GM10847 (cell line): ENCODE data around the gene NPR3.

Source experiments
- POLR2A ChIP-seq: IDR thresholded peaks from 2 replicates; pipeline ENCODE4 v1.6.1; 2011; ENCODE audit not compliant: insufficient read length; ENCODE audit errors: extremely low read depth

Gene NPR3, protein sequence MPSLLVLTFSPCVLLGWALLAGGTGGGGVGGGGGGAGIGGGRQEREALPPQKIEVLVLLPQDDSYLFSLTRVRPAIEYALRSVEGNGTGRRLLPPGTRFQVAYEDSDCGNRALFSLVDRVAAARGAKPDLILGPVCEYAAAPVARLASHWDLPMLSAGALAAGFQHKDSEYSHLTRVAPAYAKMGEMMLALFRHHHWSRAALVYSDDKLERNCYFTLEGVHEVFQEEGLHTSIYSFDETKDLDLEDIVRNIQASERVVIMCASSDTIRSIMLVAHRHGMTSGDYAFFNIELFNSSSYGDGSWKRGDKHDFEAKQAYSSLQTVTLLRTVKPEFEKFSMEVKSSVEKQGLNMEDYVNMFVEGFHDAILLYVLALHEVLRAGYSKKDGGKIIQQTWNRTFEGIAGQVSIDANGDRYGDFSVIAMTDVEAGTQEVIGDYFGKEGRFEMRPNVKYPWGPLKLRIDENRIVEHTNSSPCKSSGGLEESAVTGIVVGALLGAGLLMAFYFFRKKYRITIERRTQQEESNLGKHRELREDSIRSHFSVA

DNA sequence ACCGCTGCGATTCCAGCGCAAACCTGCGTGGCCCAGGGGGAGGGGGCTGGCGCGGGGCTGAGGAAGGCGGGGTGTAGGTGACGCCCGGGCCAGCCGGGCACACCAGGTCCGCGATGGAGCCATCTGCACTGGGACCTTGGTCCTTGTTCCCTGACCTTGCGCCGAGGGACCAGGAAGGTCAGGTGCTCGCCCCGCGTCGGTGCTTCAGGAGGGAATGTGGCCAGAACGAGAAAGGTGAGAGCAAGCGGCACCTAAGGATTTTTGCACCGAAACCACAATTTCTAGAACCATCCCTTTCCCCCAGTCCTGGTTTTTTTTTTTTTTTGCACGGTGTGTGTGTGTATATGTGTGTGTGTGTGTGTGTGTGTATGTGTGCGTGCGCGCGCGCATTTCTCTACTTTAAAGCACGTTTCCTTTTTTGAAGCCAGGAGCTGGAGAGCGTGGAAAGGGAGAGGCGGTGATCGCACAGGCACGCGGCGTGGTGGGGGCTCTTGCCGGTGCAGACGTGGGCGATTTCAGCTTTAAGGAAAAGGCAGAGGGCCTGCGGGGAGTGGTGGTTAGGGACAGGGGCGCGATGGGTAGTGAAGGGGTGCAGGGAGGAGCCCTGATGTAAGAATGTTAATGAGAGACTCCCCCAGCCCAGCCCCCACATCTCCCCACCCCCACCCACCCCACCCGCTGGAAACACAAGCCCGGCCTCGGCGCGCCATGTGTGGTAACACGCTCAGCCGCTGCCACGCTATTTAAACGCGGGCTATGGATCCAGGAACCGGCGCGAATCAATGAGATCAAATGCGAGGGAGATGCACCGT, at the start of gene NPR3:
NPR3 (plus strand) TSS at position 772 of the 812 bp plus-strand sequence. CDS start 456 bp downstream, outside the sequence.
- no peak for TF ChIP-seq POLR2A

DNA sequence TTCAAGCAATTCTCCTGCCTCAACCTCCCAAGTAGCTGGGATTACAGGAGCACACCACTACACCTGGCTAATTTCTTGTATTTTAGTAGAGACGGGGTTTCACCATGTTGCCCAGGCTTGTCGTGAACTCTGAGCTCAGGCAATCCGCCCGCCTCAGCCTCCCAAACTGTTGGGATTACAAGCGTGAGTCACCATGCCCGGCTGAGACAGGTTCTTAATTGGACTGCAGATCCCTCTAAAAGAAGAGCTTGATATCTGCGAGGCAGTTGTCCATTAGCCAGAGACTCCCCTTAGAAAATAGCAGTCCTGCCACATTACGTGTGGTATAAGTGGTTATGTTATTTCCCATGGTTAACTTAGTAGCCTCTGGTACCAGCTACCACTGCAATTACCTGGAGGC, 46.6 kb upstream of the NPR3 start:
- no peak for TF ChIP-seq POLR2A

DNA sequence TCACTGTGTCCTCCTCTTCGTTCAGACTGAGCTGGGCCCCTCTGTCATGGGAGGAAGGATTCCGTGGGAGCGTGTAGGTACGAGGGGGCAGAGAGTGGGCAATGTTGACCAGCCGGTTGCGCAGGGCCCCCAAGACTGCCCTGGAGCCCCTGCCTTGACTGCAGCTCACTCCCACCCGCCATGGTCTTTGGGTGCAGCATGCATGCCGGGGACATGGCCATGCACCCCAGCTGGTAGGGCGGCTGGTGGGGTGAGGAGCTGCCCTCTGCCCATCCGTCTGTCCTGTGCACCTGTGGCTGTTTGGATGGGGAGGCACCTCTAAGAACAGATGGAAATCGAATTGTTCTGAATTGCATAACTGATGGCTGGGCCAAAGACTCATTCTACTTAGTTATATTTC, 42.6 kb upstream of the NPR3 start:
- no peak for TF ChIP-seq POLR2A

DNA sequence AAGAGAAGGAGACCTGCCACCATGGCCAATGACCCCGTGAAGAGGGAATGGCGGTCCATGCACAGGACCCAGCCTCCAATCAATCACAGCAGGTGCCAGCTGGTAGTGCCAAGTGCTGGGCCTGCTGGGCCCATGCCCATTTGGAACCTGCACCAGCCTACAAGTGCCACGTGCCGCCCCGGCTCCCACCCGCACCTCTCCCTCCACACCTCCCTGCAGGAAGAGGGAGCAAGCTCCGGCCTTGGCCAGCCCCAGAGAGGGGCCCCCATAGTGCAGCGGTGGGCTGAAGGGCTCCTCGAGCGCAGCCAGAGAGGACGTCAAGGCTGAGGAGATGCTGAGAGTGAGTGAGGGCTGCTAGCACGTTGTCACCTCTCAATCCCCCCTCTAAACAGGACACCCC, 37.8 kb upstream of the NPR3 start:
- TF ChIP-seq POLR2A, result no peak

DNA sequence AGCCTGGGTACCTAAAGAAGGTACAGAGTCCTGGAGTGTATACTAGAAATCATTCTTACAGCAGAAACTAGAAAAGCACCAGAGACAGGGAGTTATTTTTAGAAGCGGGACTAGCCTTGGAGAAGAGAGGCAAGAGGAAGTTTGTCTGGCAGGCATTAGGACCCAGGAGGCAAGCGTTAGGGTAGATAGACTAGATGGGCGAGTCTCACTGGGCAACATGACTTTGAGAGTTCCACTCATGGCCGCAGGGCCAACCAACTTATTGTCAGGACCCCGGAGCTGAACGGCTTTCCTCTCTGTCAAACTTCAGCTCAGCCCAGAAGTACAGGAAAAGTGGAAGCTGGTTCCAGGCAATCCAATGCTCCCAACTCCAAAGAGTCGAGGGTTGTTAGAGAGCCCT, 34.1 kb upstream of the NPR3 start:
- TF ChIP-seq POLR2A, result no peak

DNA sequence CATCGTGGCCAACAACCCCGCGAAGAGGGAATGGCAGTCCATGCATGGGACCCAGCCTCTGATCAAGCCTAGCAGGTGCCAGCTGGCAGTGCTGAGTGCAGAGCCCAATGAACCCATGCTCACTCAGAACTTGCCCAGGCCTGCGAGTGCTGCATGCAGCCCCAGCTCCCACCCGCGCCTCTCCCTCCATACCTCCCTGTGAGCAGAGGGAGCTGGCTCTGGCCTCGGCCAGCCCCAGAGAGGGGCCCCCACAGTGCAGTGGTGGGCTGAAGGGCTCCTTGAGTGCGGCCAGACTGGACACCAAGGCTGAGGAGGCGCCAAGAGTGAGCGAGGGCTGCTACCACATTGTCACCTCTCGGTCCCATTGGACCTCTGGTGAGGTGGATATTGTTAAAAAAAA, 32.6 kb upstream of the NPR3 start:
- no peak for TF ChIP-seq POLR2A

DNA sequence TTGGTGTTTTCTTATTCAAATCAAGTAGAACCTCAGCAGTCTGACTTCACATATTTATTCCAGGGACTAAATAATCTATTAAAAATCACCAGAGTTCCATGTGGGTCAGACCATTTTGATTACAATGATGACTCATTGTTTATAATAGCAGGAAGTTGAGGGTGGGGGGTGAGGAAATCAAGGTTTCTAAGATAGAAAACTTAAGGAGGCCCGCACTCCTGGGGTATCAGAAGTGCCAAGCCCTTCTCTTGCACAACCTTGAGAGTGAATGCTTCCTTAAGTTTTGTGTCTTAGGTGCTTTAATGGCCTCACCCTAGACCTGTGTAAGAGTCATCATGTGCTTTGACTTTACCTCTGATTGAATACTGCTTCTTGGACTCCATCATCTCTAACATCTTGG, 31.9 kb upstream of the NPR3 start:
- no peak for TF ChIP-seq POLR2A

DNA sequence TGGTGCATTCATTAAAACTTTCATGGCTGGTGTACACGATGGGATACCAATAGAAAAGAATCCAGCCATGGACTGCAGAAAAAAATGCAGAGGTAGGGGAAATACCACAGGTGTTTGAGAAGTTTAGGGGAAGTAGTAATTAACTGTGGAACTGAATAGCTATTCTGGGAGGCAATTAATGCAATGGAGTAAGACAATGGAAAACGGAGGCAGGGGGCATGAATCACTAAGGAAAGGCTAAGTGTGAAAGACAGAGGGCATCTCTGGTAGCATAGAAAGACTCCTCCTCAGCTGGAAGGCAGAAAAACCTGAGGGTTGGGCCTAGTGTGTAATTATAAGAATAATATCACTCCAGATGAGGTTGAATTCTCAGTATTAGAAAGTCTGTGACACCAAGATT, 30.9 kb upstream of the NPR3 start:
- no peak for TF ChIP-seq POLR2A

DNA sequence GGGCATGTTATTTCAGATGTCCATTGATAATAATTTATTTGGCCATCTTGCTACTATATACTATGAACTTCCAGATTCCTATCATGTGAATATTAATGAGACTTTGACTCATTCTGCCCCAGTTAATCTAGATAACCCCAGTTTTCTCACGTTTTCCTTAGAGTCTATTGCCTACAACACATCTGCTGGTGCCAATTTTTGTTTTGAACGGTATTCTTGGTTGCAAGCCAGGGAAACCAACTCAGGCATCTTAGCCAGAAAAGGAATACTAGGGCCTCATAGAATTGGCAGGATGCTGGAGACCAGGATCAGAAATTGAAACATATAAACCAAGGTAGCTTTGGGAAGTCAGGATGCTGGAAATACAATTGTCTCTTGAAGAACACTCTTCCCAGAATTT, 28.0 kb upstream of the NPR3 start:
- no peak for TF ChIP-seq POLR2A

DNA sequence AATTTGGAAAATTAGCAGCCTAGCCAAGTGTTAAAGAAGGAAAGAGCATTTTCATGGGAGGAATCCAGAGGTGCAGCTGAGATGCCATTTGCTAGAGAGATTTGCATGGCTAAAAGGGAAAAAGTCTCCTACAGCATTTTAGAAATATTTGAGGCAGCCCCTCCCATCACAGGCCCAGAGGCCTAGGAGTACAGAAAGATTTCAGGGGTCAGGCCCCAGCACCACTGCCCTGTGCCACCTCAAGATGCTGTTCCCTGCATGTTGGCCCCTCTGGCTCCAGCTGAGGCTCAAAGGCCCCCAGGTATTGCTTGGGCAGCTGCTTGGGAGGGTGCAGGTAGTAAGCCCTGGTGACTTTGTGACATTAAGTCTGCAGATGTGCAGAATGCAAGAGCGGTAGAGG, 26.9 kb upstream of the NPR3 start:
- no peak for TF ChIP-seq POLR2A

DNA sequence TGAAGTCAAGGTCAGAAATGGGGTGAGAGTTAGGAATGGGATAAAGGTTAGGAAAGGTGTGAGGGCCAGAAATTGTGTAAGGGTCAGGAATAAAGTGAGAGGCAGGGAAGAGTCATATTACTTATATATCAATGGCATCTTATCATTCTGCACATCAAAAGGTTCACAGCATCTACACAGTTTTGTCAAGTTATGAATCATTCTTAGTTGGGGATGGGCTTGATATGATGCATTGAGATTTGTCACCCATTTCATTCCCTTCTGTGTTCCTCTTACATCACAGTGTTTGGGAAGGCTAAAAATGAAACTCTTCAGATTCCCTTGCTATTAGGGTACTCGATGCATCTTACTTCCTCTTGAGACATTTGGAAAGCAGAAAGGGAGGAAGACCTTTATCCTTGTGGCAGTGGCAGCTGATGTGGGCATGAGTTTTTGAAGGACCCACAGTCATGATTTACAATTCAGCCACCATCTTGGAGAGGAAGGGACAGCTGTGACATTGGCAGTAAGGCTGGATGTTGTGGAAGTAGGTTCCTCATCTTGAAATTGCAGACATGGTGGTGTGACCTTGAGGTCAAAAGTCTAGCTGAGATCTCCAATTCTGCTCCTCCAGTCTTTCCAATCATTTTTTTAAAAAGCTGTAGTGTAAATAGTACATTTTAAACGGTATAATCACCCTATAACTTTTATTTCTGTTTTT, 24.2 kb upstream of the NPR3 start:
- TF ChIP-seq POLR2A, result no peak

DNA sequence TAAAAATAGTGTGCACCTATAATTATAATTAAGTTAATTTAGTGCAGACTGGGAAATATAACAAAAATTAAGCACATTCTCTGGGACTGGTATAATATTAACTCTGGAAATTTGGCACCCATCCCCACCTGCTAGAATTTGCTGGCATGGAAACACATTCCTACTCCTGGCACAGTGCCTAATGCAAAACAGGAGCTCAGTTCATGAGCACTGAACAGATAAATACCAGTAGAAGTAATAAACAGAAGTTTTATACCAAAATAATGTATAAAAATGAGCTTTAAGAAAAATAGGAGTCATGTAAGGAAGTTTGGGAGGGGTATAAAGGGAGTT, 23.7 kb upstream of the NPR3 start:
- no peak for TF ChIP-seq POLR2A

DNA sequence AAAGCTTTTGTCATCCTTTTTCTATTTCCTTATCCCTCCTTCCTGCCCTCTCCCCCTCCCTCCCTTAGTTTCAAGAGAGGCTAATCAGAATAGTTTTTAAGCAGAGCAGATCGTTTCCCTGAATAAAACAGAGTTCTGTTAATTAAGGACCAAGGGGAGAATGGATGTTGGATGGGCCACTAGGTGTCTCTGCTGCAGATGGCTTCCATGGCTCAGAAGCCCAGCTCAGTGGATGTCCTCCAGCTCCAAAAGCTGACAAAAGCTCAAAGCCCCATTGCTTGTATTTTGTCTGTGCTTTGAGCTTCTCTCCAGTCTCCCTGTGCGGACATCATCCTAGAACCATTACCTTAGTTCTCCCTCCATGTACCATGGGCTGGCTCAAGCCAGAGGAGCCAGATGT, 21.0 kb upstream of the NPR3 start:
- TF ChIP-seq POLR2A, result no peak

DNA sequence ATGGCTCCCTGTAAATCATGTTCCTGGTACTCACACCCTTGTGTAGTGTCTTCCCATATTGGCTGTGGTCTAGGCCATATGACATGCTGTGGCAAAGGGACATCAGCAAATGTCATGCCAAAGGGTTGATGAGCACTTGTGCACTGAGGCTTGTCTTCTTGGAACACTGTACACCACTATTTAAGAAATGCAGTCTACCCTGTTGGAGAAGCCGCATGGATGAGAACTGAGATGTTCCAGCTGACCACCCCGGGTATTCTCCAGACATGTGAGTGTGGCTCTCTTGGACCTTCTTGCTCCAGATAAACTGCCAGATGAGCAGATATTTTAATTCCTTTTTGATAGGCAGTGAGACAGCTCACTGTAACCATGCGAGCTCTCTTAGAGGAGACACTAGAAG, 20.5 kb upstream of the NPR3 start:
- no peak for TF ChIP-seq POLR2A

DNA sequence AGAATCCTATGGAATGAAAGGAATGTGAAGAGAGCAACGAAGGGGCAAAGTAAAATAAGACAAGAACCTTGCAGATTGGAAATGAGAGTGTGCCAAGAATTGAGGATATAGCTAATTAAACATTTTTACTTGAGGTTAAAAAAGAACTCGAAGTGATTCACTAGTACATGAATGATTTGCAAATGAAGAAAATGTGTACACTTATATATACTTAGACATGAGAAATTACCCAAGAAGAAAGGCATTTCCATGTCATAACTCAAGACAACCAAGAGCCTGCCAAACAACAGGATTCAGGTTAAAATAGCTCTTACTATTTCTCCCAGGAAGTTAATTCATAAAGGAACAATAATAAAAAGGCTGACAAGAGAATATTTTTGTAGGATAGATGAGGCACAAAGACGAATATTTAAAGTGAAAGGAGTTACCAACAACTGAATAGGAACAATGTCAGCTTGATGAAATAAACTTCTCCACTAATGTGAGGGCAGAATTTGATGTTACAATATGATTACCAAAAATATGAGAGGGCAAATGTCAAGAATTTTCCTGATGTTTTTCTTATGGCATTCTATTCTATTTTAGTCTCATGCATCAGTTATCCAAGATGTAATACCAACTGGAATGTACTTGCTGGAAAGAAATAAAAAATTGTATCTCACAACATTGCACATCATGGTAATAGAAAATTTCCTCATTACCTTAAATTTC, 18.9 kb upstream of the NPR3 start:
- TF ChIP-seq POLR2A, result no peak
